Body of pancreas (tissue), 4 donors: ENCODE data around the gene FAM13A. TPM values are rescaled to one million over a fixed set of nuclear protein-coding genes. Genes with fewer than 3 reads are reported as not detected.

Experiments used
- ATAC-seq: fragments of 150-250 bp; one replicate; pipeline ENCODE4 v1.9.1; 2016
- DNase-seq, 4 donors: peaks; one replicate each; pipeline ENCODE4 v3.0.0-alpha.2; 2019
- H3K27ac ChIP-seq, 4 donors: fragments of 200-600 bp; sonication (generic); 1 replicate in 3 of 4; 2 replicates in 1 of 4; pipeline versions ENCODE4 v1.5.1 to v1.6.1; 2016 to 2019; ENCODE audit warnings: mild to moderate bottlenecking in 1 of 4, mixed read lengths in 1 of 4, moderate library complexity in 1 of 4
- H3K27me3 ChIP-seq, 2 donors: fragments of 200-600 bp; sonication (generic); one replicate each; pipeline ENCODE4 v1.6.0; 2016; ENCODE audit warnings: mild to moderate bottlenecking in 1 of 2
- H3K36me3 ChIP-seq, 2 donors: fragments of 200-600 bp; sonication (generic); replicated peaks in 1 of 2; 2 replicates each; pipeline ENCODE4 v1.5.1; 2016; ENCODE audit warnings: low read depth in 2 of 2; ENCODE audit not compliant: insufficient read depth in 1 of 2
- H3K4me1 ChIP-seq: fragments of 200-600 bp; sonication (generic); one replicate; pipeline ENCODE4 v1.6.0; 2016
- H3K4me3 ChIP-seq, 2 donors: fragments of 200-600 bp; sonication (generic); 1 replicate in 1 of 2; 2 replicates in 1 of 2; pipeline ENCODE4 v1.5.1; 2016 to 2019
- H3K9me3 ChIP-seq, 3 donors: fragments of 200-600 bp; sonication (generic); 1 replicate in 2 of 3; 2 replicates in 1 of 3; pipeline ENCODE4 v1.5.1; 2016
- CTCF ChIP-seq, 7 experiments: fragments of 450-650 bp in 4 of 7; fragments of 200-600 bp in 3 of 7; sonication (generic) in 3 of 7; IDR thresholded peaks; one replicate each; pipeline ENCODE4 v1.5.1; 2016 to 2019; ENCODE audit warnings: antibody characterized with exemption in 7 of 7
- POLR2A ChIP-seq, 3 donors: fragments of 450-650 bp; IDR thresholded peaks; one replicate each; pipeline ENCODE4 v1.6.1; 2016; ENCODE audit warnings: antibody characterized with exemption in 3 of 3, mild to moderate bottlenecking in 2 of 3
- WGBS, 2 donors: methylation state at CpG; one replicate each; pipeline ENCODE4 v1.1.5; 2017; 5-methylcytosine and 5-hydroxymethylcytosine counted together
- intact Hi-C: fragments of 100-400 bp; cut with DNase I; formaldehyde crosslinking; loops from one replicate; pipeline ENCODE4 v1.15.1; 2023
- total RNA-seq, 2 donors: library from RNA; depleted of rRNA; stranded (reverse); fragments of >200 nt; gene quantifications; one replicate each; pipeline ENCODE4 v1.1.0, GENCODE V29; 2016

Gene FAM13A
- total RNA-seq, 2 donors from 2014 or later = 59.1 to 64.3 TPM

GRCh38 chr4:88705223-88705622 lies 351.8 kb downstream of the FAM13A start:
- H3K36me3 ChIP-seq = peaks cover 0 to 2% of the 10 kb centered on the region in 2 donors
- no peak for DNase-seq
- no peak overlapping the region for H3K4me3 ChIP-seq
- TF ChIP-seq CTCF (IDR thresholded peaks at IDR 0.05) (no peak), POLR2A (IDR thresholded peaks at IDR 0.05) (no peak)
- peaks cover 5% of the 10 kb centered on the region for H3K4me1 ChIP-seq
- H3K9me3 ChIP-seq = no peaks in the 10 kb centered on the region
- no peaks in the 10 kb centered on the region for H3K27me3 ChIP-seq
- ATAC-seq = no peak
- intact Hi-C loops = loop anchor here (10.0 kb wide), 1 partner anchor 320 kb away; no protein-coding TSS in a partner anchor
- no peak overlapping the region for H3K27ac ChIP-seq

GRCh38 chr4:88702782-88703181 lies 354.2 kb downstream of the FAM13A start:
- ATAC-seq (no peak), DNase-seq (no peak)
- H3K9me3 ChIP-seq = no peaks in the 10 kb centered on the region
- peaks cover 0 to 2% of the 10 kb centered on the region in 2 donors for H3K36me3 ChIP-seq
- 75 to 80% methylated on average over 2 of the region's 2 CpGs for WGBS, 2 donors
- intact Hi-C loops = loop anchor here (10.0 kb wide), 1 partner anchor 322 kb away; no protein-coding TSS in a partner anchor
- peaks cover 5% of the 10 kb centered on the region for H3K4me1 ChIP-seq
- H3K4me3 ChIP-seq = no peak overlapping the region
- no peaks in the 10 kb centered on the region for H3K27me3 ChIP-seq
- no peak for TF ChIP-seq CTCF (IDR thresholded peaks at IDR 0.05)
- TF ChIP-seq POLR2A (IDR thresholded peaks at IDR 0.05) = no peak
- H3K27ac ChIP-seq = no peak overlapping the region

GRCh38 chr4:88698519-88698918 lies 358.5 kb downstream of the FAM13A start:
- TF ChIP-seq CTCF (IDR thresholded peaks at IDR 0.05) = no peak
- peak in 1 of 4 donors; percentile 16 for DNase-seq
- intact Hi-C loops = no loop called here

GRCh38 chr4:88697588-88698329 lies 359.2 kb downstream of the FAM13A start, which contains the start of gene NAP1L5:
NAP1L5 (minus strand) TSS chr4:88697829; CDS start chr4:88697754, 75 bp downstream.
- intact Hi-C loops = no loop called here
- Histone ChIP-seq H3K4me3 (peak within 1 kb of the TSS in 1 of 2 donors; percentile 48), H3K27ac (peak within 1 kb of the TSS in 3 of 4 donors; percentile 47 to 50 (median 48)), H3K36me3 (no peaks in the 10 kb centered on the region), H3K4me1 (no peaks in the 10 kb centered on the region), H3K9me3 (no peaks in the 10 kb centered on the region), H3K27me3 (no peaks in the 10 kb centered on the region)
- WGBS, 2 donors = 49 to 77% methylated on average over 25 to 30 of the region's 40 CpGs
- no peak for TF ChIP-seq CTCF (IDR thresholded peaks at IDR 0.05)
- TF ChIP-seq POLR2A (IDR thresholded peaks at IDR 0.05) = peak in 2 of 3 donors; percentile 46 to 52
- peak; percentile 83 for ATAC-seq
- DNase-seq = peak; percentile 46 to 69 (median 62)

More at GRCh38 chr4:88698519-88698918, 358.5 kb downstream of the FAM13A start:
- no peak for ATAC-seq
- H3K36me3 ChIP-seq = no peaks in the 10 kb centered on the region
- H3K27ac ChIP-seq = no peak overlapping the region
- H3K27me3 ChIP-seq = no peaks in the 10 kb centered on the region
- 92 to 95% methylated on average over 7 of the region's 7 CpGs for WGBS, 2 donors
- H3K4me3 ChIP-seq = no peak overlapping the region
- no peaks in the 10 kb centered on the region for H3K4me1 ChIP-seq
- H3K9me3 ChIP-seq = no peaks in the 10 kb centered on the region
